Natural killer cell treated with Interleukin-12 subunit alpha and Interleukin-12 subunit beta and Interleukin-15 and Interleukin-18, amount 100 ng/mL, for 72 hours (primary cell): Measurements from ENCODE around the gene SLC22A2. TPM values are rescaled to one million over a fixed set of nuclear protein-coding genes. Genes with fewer than 3 reads are reported as not detected.

Experiments used
- ATAC-seq, 2 donors: fragments of 150-1000 bp; cut with Tn5 transposase in 1 of 2; sonication (Bioruptor Pico), chemical (Tn5 transposase) in 1 of 2; 2 replicates each; pipeline ENCODE4 v1.10.0; 2021
- DNase-seq: peaks from one replicate; pipeline ENCODE4 v3.0.0; 2022; ENCODE audit warnings: low spot score
- H3K27ac Mint-ChIP-seq, 2 donors: 1 replicate in 1 of 2; 2 replicates in 1 of 2; pipeline ENCODE4 v1.8.0; 2022; ENCODE audit warnings: mixed read lengths in 2 of 2, mild to moderate bottlenecking in 1 of 2, moderate library complexity in 1 of 2
- H3K27me3 Mint-ChIP-seq, 2 donors: 1 replicate in 1 of 2; 2 replicates in 1 of 2; pipeline ENCODE4 v1.8.0; 2022; ENCODE audit warnings: mixed read lengths in 2 of 2
- H3K36me3 Mint-ChIP-seq: one replicate; pipeline ENCODE4 v1.8.0; 2022; ENCODE audit warnings: mixed read lengths
- H3K4me1 Mint-ChIP-seq, 2 donors: 1 replicate in 1 of 2; 2 replicates in 1 of 2; pipeline ENCODE4 v1.8.0; 2022; ENCODE audit warnings: low read depth in 2 of 2, mixed read lengths in 2 of 2, mild to moderate bottlenecking in 1 of 2
- H3K4me3 Mint-ChIP-seq: one replicate; pipeline ENCODE4 v1.8.0; 2022; ENCODE audit warnings: mixed read lengths
- H3K9me3 Mint-ChIP-seq: 2 replicates; pipeline ENCODE4 v1.8.0; 2022; ENCODE audit warnings: mixed read lengths
- total RNA-seq, 2 donors: library from RNA; stranded (reverse); gene quantifications; one replicate each; pipeline ENCODE4 v1.2.3, GENCODE V29; 2022

The SLC22A2 gene
- total RNA-seq, 2 donors from 2014 or later, result not detected

- peaks cover 0 to 7% of the 10 kb centered on the region in 2 donors for H3K4me1 Mint-ChIP-seq
- ATAC-seq (no peak), DNase-seq (no peak)
- no peak overlapping the region for H3K4me3 Mint-ChIP-seq
- peaks cover 0 to 15% of the 10 kb centered on the region in 2 donors for H3K27me3 Mint-ChIP-seq
- H3K36me3 Mint-ChIP-seq, result no peaks in the 10 kb centered on the region
- H3K27ac Mint-ChIP-seq, result no peak overlapping the region
- H3K9me3 Mint-ChIP-seq, result no peaks in the 10 kb centered on the region
Observed at GRCh38 chr6:160267102-160267501, 8.5 kb upstream of the SLC22A2 start.

DNA sequence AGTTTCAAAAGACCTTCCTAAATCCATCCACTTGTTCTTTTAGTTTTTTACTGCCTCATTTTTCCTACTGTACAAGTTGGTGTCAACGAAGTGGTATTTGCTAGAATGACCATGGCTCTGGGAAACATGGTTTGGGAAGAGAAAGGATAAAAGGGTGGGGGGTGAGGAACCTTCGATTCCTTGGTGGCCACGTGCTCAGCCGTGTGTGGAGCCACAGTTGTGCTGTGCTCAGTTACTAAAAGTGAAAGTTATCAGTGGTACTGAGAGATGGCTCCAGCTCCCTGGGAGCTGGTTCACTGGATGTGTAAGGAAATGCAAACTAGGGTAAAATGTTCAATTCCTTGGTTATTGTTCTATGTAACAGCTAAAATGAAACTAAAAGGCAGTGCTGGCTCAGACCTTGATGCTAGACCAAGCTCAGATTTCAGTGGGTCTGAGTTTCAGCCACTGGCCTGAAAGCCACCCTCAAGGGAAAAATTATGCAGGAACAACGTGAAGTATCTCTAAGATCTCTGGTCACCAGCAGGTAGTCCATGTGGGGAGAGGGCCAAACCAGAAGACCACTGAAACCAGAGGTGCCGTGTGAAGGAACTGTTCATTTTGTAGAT lies 7.4 kb upstream of the SLC22A2 start:
- Mint-ChIP-seq H3K4me3 (no peak overlapping the region), H3K27ac (no peak overlapping the region), H3K9me3 (no peaks in the 10 kb centered on the region), H3K36me3 (no peaks in the 10 kb centered on the region), H3K27me3 (peaks cover 0 to 12% of the 10 kb centered on the region in 2 donors), H3K4me1 (peaks cover 0 to 7% of the 10 kb centered on the region in 2 donors)
- no peak for ATAC-seq
- no peak for DNase-seq

DNA sequence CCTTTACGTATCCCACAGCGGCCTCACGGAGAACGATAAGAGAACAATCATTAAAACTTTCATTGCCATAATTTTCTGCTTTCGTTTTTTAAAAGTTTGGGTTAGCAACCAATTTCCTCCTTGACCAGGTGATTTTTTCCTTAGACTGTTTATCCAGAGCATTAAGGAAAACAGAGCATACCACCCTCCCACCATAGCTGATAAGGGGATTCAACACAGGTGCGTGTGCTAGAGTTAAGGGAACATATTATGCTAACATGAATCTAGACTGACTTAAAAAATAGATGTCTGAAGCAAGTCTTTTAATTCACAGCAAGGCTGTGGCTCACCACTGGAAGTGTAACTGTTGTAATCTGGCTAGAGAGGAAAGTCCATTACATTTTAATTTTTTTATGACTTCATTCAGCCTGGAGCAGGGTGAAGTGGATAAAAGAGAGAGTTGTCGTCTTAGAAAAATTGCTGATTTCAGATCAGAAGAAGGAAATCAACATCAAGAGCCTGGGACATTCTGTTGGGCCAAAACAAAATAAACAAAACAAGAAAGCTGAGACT lies 5.5 kb upstream of the SLC22A2 start:
- no peak overlapping the region for H3K27ac Mint-ChIP-seq

GRCh38 chr6:160263196-160263939 lies 4.7 kb upstream of the SLC22A2 start:
- DNase-seq, result no peak
- H3K36me3 Mint-ChIP-seq, result no peaks in the 10 kb centered on the region
- H3K4me3 Mint-ChIP-seq, result no peak overlapping the region
- no peak overlapping the region for H3K27ac Mint-ChIP-seq
- H3K27me3 Mint-ChIP-seq, result peaks cover 8 to 12% of the 10 kb centered on the region in 2 donors
- no peak for ATAC-seq
- H3K4me1 Mint-ChIP-seq, result peaks cover 0 to 7% of the 10 kb centered on the region in 2 donors
- H3K9me3 Mint-ChIP-seq, result no peaks in the 10 kb centered on the region

More for the DNA sequence above, 5.5 kb upstream of the SLC22A2 start:
- peaks cover 8 to 12% of the 10 kb centered on the region in 2 donors for H3K27me3 Mint-ChIP-seq
- H3K9me3 Mint-ChIP-seq, result no peaks in the 10 kb centered on the region
- peaks cover 0 to 7% of the 10 kb centered on the region in 2 donors for H3K4me1 Mint-ChIP-seq
- DNase-seq (no peak), ATAC-seq (no peak)
- H3K36me3 Mint-ChIP-seq, result no peaks in the 10 kb centered on the region
- no peak overlapping the region for H3K4me3 Mint-ChIP-seq

DNA sequence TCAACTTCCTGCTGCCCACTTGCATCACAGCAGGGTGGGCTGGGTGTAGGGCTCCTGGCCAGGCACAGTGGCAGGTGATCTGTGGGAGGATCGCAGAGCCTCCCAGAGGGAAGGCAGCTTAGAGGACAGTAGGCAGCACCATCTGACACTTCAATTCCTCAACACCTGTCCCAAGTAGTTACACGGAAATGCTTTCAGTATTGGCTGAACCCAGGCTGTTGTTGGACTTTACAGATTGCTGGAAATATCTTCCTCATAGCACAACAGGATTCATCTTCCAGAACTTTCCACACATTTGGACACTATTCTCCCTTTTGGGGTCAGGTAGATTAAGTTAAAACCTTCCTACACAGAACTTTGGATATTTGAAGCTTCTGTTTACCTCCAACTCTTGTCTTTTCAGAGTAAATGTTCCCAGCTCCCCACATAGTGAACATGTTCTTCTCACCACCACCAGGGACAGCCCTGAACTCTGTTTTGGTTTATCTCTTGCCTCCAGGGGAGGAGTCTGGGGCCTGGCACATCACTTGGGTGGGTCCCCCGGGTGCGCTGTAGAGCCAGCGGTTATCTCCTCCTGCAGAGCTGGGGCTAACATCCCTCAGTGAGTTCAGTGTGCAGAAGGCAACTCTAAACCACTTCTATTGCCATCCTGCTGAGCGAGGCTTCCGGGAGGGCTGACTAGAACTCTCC lies 3.5 kb upstream of the SLC22A2 start:
- ATAC-seq (no peak), DNase-seq (no peak)
- Mint-ChIP-seq H3K4me1 (peaks cover 0 to 7% of the 10 kb centered on the region in 2 donors), H3K36me3 (no peaks in the 10 kb centered on the region), H3K27ac (no peak overlapping the region), H3K9me3 (no peaks in the 10 kb centered on the region), H3K27me3 (peaks cover 8 to 18% of the 10 kb centered on the region in 2 donors), H3K4me3 (no peak overlapping the region)

GRCh38 chr6:160260803-160261450 lies 2.3 kb upstream of the SLC22A2 start:
- Mint-ChIP-seq H3K27ac (no peak overlapping the region), H3K4me3 (no peak overlapping the region), H3K27me3 (peaks cover 8 to 22% of the 10 kb centered on the region in 2 donors), H3K4me1 (peaks cover 0 to under 1% of the 10 kb centered on the region in 2 donors), H3K9me3 (no peaks in the 10 kb centered on the region), H3K36me3 (no peaks in the 10 kb centered on the region)
- ATAC-seq (no peak), DNase-seq (no peak)

- H3K36me3 Mint-ChIP-seq, result no peaks in the 10 kb centered on the region
- no peaks in the 10 kb centered on the region for H3K9me3 Mint-ChIP-seq
- H3K27ac Mint-ChIP-seq, result no peak overlapping the region
- H3K4me1 Mint-ChIP-seq, result no peaks in the 10 kb centered on the region
- H3K27me3 Mint-ChIP-seq, result peaks cover 8 to 26% of the 10 kb centered on the region in 2 donors
- DNase-seq (no peak), ATAC-seq (no peak)
- no peak overlapping the region for H3K4me3 Mint-ChIP-seq
Observed at GRCh38 chr6:160260367-160260766, 1.7 kb upstream of the SLC22A2 start.

DNA sequence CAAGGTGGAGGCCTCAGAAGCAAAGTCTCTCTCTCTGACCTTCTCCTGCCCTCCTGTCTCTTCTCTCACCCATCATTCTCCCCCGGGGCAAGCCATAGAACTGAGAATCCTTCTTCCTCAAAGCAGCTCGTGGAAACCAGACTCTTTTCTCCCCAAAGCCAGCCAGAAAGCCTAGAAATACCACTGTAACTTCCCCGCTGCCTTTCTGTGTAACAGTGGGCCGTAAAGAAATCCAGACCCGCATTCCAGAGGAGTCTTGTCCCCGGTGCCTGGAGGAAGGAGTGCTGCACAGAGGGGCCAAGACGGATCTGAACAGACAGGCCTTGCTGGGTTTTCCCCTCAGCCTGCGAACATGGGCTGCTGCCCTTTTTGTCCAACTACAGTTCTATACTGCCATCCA lies 977 bp upstream of the SLC22A2 start:
- Mint-ChIP-seq H3K27ac (no peak overlapping the region), H3K9me3 (no peaks in the 10 kb centered on the region), H3K4me3 (no peak overlapping the region), H3K36me3 (no peaks in the 10 kb centered on the region), H3K27me3 (peaks cover 12 to 28% of the 10 kb centered on the region in 2 donors), H3K4me1 (no peaks in the 10 kb centered on the region)
- ATAC-seq, result no peak
- DNase-seq, result no peak

DNA sequence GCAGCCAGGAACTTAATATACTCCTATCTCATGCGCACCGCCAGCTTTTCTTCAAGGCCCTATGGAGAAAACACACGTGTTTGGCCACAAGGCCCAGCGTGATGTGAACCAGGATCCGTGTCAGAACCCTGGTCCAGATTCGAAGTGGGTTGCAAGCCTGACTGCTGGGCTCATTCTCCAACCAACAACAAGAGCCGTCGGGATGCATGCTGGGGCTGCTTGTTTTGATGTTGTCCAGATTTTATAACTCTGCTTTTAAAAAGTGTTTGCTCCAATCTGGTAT lies 463 bp upstream of the SLC22A2 start:
- Mint-ChIP-seq H3K4me1 (no peaks in the 10 kb centered on the region), H3K36me3 (no peaks in the 10 kb centered on the region), H3K27me3 (peaks cover 15 to 33% of the 10 kb centered on the region in 2 donors), H3K9me3 (no peaks in the 10 kb centered on the region), H3K27ac (no peak overlapping the region), H3K4me3 (no peak overlapping the region)
- no peak for ATAC-seq
- DNase-seq, result no peak

- H3K27ac Mint-ChIP-seq, result no peak overlapping the region
- no peak for ATAC-seq
Observed at GRCh38 chr6:160256445-160256844, 2.2 kb downstream of the SLC22A2 start.

DNA sequence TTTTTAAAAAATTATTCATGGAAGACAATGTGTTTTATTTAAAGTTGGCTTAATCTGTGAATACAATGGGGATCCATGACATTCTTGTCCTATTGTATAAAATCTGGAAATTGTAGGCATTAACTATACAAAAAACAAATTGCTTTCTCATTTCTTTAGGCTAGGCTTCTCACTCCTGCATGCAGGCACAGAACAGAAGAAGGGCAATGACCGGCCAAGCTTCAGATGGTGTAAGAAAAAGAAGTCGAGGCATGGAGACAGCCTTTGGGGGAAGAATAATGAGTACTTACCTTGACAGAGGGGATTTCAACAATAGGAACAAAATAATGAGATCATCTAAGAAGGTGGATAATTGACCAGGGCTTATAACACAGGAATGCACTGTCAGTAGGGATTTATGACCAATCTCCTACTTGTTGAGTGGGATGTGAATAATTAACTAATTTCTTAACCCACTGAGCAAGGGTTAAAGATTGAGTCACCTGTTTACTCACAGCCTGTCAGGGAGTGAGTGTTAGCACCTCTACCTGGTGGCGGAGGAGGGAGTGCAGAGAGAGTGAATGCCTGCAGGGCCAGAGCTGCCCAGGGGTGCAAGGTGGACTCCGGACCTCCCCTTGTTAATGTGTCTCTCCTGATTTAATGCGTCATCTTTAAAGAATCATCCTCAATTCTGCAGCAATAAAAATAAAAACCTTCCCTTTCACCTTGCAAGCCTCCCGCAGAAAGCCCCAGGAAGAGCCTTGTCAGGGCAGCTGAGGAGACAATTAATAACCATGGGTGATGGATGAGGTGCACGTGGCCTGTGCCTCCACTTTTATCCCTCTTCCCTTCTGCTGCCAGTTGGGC lies 3.9 kb downstream of the SLC22A2 start:
- Mint-ChIP-seq H3K9me3 (no peaks in the 10 kb centered on the region), H3K36me3 (no peaks in the 10 kb centered on the region), H3K4me1 (no peaks in the 10 kb centered on the region), H3K4me3 (no peak overlapping the region), H3K27me3 (peaks cover 12 to 35% of the 10 kb centered on the region in 2 donors), H3K27ac (no peak overlapping the region)
- DNase-seq (no peak), ATAC-seq (no peak)

More at GRCh38 chr6:160256445-160256844, 2.2 kb downstream of the SLC22A2 start:
- H3K4me3 Mint-ChIP-seq, result no peak overlapping the region
- H3K9me3 Mint-ChIP-seq, result no peaks in the 10 kb centered on the region
- H3K4me1 Mint-ChIP-seq, result no peaks in the 10 kb centered on the region
- no peaks in the 10 kb centered on the region for H3K36me3 Mint-ChIP-seq
- peaks cover 15 to 33% of the 10 kb centered on the region in 2 donors for H3K27me3 Mint-ChIP-seq
- no peak for DNase-seq

- no peak for ATAC-seq
Observed at GRCh38 chr6:160253714-160254113, 4.9 kb downstream of the SLC22A2 start.

DNA sequence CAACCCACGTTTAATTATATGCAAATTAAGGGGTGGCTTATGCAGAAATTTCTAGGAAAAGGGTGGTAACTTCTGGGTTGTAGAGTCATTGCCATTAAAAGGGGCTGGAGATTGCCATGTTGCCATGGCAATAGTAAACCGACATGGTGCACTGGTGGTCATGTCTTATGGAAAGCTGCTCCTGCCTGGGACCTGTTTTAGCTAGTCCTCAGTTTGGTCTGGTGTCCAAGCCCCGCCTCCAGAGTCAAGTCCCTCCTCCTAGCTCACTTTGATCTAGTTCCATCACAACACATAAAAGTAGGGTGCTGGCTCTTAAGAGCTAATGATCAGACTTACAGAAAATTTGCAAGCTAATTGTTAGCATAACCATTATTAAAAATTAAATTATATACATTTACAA lies 5.3 kb downstream of the SLC22A2 start:
- DNase-seq, result no peak
- Mint-ChIP-seq H3K27me3 (peaks cover 13 to 35% of the 10 kb centered on the region in 2 donors), H3K27ac (no peak overlapping the region), H3K36me3 (no peaks in the 10 kb centered on the region), H3K4me1 (no peaks in the 10 kb centered on the region), H3K9me3 (no peaks in the 10 kb centered on the region), H3K4me3 (no peak overlapping the region)
- ATAC-seq, result no peak

More at GRCh38 chr6:160253714-160254113, 4.9 kb downstream of the SLC22A2 start:
- Mint-ChIP-seq H3K9me3 (no peaks in the 10 kb centered on the region), H3K27me3 (peaks cover 9 to 35% of the 10 kb centered on the region in 2 donors), H3K36me3 (no peaks in the 10 kb centered on the region), H3K4me3 (no peak overlapping the region), H3K27ac (no peak overlapping the region), H3K4me1 (no peaks in the 10 kb centered on the region)
- DNase-seq, result no peak
